Rectal smooth muscle tissue (tissue), 1 donor: ENCODE data around the gene BACH2.
A peak's percentile ranks its signal among the peaks of the same experiment; 100 is the strongest.

Source experiments
- H3K27ac ChIP-seq: one replicate; pipeline ENCODE4 v1.7.0; 2013; ENCODE audit warnings: low read depth, low read length, inconsistent platforms
- H3K27me3 ChIP-seq: one replicate; pipeline ENCODE4 v1.7.0; 2013; ENCODE audit warnings: low read length; ENCODE audit not compliant: control insufficient read depth, insufficient read depth
- H3K36me3 ChIP-seq: one replicate; pipeline ENCODE4 v1.7.0; 2013; ENCODE audit warnings: low read length; ENCODE audit not compliant: control insufficient read depth, insufficient read depth
- H3K4me1 ChIP-seq: one replicate; pipeline ENCODE4 v1.7.0; 2013; ENCODE audit warnings: low read length; ENCODE audit not compliant: control insufficient read depth, insufficient read depth
- H3K4me3 ChIP-seq: one replicate; pipeline ENCODE4 v1.7.0; 2013; ENCODE audit warnings: low read length
- H3K9ac ChIP-seq: one replicate; pipeline ENCODE4 v1.7.0; 2013; ENCODE audit warnings: low read length

BACH2 gene

GRCh38 chr6:90226257-90226656 lies 70.4 kb downstream of the BACH2 start:
- Histone ChIP-seq H3K9ac (no peak overlapping the region), H3K4me3 (no peak overlapping the region), H3K27ac (no peak overlapping the region), H3K4me1 (no peaks in the 10 kb centered on the region), H3K27me3 (no peaks in the 10 kb centered on the region), H3K36me3 (no peaks in the 10 kb centered on the region)

DNA sequence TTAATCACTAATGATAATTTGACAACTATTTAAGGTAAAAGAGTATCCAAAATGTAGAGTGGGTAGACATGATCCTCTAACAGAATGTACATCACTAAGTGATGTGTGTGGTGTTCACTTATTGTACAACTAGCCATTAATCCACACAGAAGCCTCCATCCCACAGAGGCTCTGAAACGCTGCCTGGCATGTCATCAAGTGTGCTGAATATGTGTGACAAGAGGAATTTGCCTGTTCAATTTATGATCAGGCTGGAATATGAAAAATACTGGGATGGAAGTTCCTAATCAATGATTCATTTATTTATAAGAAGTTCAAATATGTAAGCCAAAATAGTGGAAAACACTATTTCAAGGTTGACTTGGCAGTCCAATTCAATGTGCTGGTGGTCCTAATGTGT lies 72.4 kb downstream of the BACH2 start:
- Histone ChIP-seq H3K36me3 (no peaks in the 10 kb centered on the region), H3K4me1 (peaks cover 11% of the 10 kb centered on the region), H3K4me3 (no peak overlapping the region), H3K27me3 (no peaks in the 10 kb centered on the region), H3K9ac (no peak overlapping the region), H3K27ac (no peak overlapping the region)

GRCh38 chr6:90222724-90223198 lies 73.9 kb downstream of the BACH2 start:
- peaks cover 20% of the 10 kb centered on the region for H3K4me1 ChIP-seq
- H3K27me3 ChIP-seq: no peaks in the 10 kb centered on the region
- no peak overlapping the region for H3K27ac ChIP-seq
- H3K4me3 ChIP-seq: no peak overlapping the region
- H3K9ac ChIP-seq: no peak overlapping the region
- no peaks in the 10 kb centered on the region for H3K36me3 ChIP-seq

DNA sequence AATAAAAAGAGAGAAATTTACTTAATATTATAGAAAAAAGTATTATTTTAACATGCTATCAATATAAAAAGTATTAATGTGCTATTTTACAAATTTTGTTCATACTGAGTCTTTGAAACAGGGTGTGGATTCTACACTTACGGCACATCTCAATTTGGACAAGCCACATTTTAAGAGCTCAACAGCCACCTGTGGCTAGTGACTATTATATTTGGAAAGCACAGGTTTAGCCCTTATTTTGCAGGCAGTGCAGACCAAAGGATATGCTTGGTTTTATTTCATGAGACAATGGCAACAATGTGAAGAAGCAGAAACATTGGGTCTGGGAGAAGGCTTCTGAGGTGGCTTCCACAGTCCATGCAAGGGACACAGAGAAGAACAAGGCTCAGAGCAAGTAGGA lies 74.6 kb downstream of the BACH2 start:
- Histone ChIP-seq H3K36me3 (no peaks in the 10 kb centered on the region), H3K27ac (no peak overlapping the region), H3K4me3 (no peak overlapping the region), H3K27me3 (no peaks in the 10 kb centered on the region), H3K4me1 (peaks cover 22% of the 10 kb centered on the region), H3K9ac (no peak overlapping the region)

- Histone ChIP-seq H3K27ac (no peak overlapping the region), H3K4me3 (no peak overlapping the region), H3K27me3 (no peaks in the 10 kb centered on the region), H3K4me1 (peaks cover 22% of the 10 kb centered on the region), H3K36me3 (no peaks in the 10 kb centered on the region), H3K9ac (no peak overlapping the region)
Measured at GRCh38 chr6:90221403-90221802, 75.2 kb downstream of the BACH2 start.

- Histone ChIP-seq H3K4me3 (no peak overlapping the region), H3K36me3 (no peaks in the 10 kb centered on the region), H3K27me3 (no peaks in the 10 kb centered on the region), H3K4me1 (peaks cover 25% of the 10 kb centered on the region), H3K27ac (no peak overlapping the region), H3K9ac (no peak overlapping the region)
Measured at GRCh38 chr6:90220273-90220672, 76.4 kb downstream of the BACH2 start.

DNA sequence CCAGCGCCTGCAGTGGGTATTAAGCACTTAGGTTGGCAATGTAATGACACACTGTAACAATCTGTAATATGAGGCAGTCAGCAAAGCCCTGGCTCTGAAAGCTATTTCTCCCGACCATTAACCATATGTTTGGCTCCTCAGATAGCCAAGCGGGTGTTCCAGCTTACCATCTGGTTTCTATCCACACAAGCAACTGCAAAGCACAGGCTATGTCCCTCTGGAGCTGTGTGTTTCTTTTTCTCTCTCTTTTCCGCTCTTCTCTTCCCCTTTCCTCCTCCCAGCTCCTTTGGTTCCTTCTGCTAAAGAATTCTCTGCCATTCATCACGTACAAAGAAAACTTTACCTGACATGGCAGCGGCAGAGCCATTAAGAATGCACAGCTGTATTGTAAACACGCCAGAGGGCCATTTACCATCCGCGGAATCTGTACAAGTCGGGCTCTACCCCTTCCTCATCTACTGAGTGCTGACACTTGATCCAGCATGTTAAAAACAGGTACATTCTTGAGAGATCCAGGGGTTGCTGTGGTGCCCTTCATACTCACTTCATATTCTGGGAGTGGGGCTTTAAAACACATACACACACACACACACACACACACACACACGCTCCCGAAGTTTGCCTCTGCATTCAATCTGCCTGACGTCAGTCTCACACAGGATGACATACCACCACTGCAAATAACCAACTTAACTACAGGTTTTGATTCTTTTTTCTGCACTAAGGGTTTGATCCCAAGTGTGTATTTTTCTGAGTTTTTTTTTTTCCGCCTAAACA lies 77.2 kb downstream of the BACH2 start:
- peaks cover 25% of the 10 kb centered on the region for H3K4me1 ChIP-seq
- no peaks in the 10 kb centered on the region for H3K36me3 ChIP-seq
- peak overlapping the region; percentile 93 for H3K27ac ChIP-seq
- peak overlapping the region; percentile 56 for H3K4me3 ChIP-seq
- no peak overlapping the region for H3K9ac ChIP-seq
- H3K27me3 ChIP-seq: no peaks in the 10 kb centered on the region

DNA sequence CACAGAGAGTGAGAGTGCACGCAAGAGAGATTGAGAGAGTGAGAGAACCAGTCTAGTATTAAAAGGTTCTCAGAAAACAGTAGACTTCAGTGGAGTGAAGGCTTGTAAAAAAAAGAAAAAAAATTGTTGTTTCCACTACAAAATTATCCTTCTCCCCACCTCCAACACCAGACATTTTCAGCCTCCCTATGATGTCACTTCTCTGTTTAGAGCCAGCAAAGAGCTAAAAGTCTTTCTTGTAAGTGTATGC lies 77.8 kb downstream of the BACH2 start:
- peak overlapping the region; percentile 56 for H3K4me3 ChIP-seq
- peak overlapping the region; percentile 93 for H3K27ac ChIP-seq
- H3K4me1 ChIP-seq: peaks cover 25% of the 10 kb centered on the region
- H3K9ac ChIP-seq: peak overlapping the region; percentile 39
- H3K27me3 ChIP-seq: no peaks in the 10 kb centered on the region
- no peaks in the 10 kb centered on the region for H3K36me3 ChIP-seq

DNA sequence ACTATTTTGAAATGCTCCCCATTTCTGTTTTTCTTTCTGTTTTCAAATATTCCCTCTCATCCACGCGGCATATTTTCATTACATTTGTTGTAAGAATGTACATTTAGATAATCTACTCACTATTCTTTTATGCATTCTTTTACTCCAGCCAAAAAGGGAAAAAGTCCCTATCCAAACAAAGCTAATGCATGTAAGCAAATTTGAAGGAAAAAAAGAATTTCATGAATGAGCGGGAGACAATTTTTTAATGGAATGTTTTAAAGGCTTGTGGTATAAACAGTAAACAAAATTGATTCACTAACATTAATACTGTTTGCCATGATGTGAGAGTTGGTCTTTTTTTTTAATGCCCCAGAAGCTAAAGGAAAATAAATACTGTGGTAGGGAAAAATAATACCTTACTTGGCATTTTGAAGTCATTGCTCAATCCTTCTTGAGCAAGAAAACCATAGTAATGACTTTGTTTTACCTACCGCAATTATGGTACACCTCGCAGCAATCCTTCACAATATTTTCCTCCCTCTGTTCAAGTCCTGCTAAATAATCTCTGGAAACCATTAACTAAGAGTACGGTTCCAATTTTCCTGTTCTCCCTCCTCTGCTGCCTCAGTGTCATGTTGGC lies 79.0 kb downstream of the BACH2 start:
- H3K27me3 ChIP-seq: no peaks in the 10 kb centered on the region
- peak overlapping the region; percentile 47 for H3K4me3 ChIP-seq
- peaks cover 25% of the 10 kb centered on the region for H3K4me1 ChIP-seq
- no peaks in the 10 kb centered on the region for H3K36me3 ChIP-seq
- peak overlapping the region; percentile 93 for H3K27ac ChIP-seq
- H3K9ac ChIP-seq: no peak overlapping the region

DNA sequence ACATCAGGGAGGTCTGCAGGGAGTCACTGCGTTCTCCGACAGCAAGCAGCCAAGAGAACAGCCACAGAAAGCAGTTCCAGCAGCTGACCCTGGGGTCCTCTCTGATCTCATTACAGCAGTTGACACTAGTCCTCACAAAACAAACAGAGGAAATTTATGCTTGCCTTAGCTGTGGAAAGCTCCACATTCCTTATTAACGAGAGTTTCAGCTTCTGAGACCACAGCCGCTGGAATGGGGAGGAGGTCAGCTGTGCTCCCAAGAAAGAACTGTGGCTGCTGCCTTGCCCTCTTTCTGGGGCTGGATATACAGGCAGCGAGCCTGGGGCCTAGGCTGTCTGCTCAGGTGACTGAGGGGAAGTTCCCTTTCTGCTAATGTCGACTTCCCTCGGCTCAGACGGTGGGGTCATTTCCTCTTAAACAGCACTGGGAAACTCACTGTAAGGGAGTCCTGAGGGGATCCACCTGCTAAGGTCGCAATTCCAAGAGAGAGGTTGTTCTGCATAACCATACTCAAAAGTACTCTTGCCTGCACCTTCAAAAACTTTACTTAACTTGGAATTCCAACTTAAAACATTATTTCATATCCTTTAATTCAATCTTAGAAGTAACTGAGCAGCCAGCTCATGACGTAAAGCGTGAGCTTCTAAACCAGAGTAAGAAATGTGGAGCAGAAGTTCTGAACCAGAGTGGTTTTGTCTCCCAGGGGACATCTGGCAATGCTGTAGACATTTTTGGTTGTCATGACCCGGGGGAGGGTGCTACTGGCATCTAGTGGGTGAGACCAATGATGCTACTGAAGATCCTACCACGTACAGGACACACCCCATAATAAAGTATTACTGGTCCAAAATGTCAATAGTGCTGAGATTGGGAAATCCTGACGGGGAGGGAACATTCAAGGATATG lies 80.3 kb downstream of the BACH2 start:
- H3K9ac ChIP-seq: no peak overlapping the region
- no peak overlapping the region for H3K27ac ChIP-seq
- H3K4me3 ChIP-seq: no peak overlapping the region
- no peaks in the 10 kb centered on the region for H3K27me3 ChIP-seq
- H3K36me3 ChIP-seq: no peaks in the 10 kb centered on the region
- peaks cover 25% of the 10 kb centered on the region for H3K4me1 ChIP-seq

DNA sequence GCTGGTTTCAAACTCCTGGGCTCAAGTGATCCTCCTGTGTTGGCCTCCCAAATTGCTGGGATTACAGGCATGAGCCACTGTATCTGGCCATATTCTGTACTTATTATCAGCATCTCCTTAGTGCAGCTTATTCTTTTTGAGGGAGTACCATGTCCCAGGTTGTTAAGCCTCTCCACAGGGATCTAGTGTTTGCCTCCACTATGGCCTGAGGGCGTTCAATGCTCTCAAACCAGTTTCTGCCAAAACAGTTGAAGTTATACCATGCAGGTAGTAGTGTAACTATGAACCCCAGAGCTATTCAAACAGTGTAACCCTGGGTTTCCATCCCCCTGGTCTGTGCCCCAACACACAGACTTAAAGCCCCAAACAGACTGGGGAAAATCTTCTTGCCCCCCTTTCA lies 81.7 kb downstream of the BACH2 start:
- H3K9ac ChIP-seq: no peak overlapping the region
- peaks cover 22% of the 10 kb centered on the region for H3K4me1 ChIP-seq
- no peaks in the 10 kb centered on the region for H3K36me3 ChIP-seq
- no peak overlapping the region for H3K27ac ChIP-seq
- H3K4me3 ChIP-seq: no peak overlapping the region
- H3K27me3 ChIP-seq: no peaks in the 10 kb centered on the region

DNA sequence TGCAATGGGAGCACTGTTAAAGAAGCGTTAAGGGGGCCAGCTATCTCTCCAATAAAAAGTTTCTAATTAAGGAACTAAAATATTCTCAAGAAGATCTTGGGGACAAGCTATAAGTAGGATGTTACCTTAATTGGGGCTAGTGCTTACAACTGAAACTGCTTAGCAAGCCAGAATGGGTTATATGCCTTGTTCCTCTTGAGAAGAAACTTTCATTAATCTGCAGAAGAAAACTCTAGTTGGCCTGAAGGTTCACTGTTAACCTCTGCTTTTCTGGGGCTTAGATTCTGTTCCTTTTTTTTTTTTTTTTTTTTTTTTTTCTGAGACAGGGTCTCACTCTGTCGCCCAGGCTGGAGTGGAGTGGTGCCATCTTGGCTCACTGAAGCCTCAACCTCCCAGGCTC lies 82.2 kb downstream of the BACH2 start:
- no peak overlapping the region for H3K27ac ChIP-seq
- H3K27me3 ChIP-seq: no peaks in the 10 kb centered on the region
- no peaks in the 10 kb centered on the region for H3K36me3 ChIP-seq
- H3K4me3 ChIP-seq: no peak overlapping the region
- H3K4me1 ChIP-seq: peaks cover 17% of the 10 kb centered on the region
- no peak overlapping the region for H3K9ac ChIP-seq
